Hematopoietic multipotent progenitor cell treated with erythropoietin and hydrocortisone succinate and interleukin-3 and kit ligand, for 15 days (in vitro differentiated cells): ENCODE measurements around the gene NAXE.
"Not testable (repeated sequence)": the region's sequence is repeated elsewhere in the genome, so short reads cannot be mapped to it uniquely, and the experiment has no call there.

Experiments used
- DNase-seq: peaks from one replicate; pipeline ENCODE4 v3.0.0-alpha.2; 2015; ENCODE audit warnings: low spot score

NAXE gene

GRCh38 chr1:156591432-156592157 lies at the start of gene NAXE:
Gene NAXE (plus strand): TSS chr1:156591776. CDS start chr1:156591805, 29 bp downstream.
- peak; percentile 66 for DNase-seq

GRCh38 chr1:156543066-156543465 lies 48.5 kb upstream of the NAXE start:
- no peak for DNase-seq

- no peak for DNase-seq
Measured at GRCh38 chr1:156544592-156545102, 46.9 kb upstream of the NAXE start.

GRCh38 chr1:156546267-156546666 lies 45.3 kb upstream of the NAXE start:
- DNase-seq, result no peak

- DNase-seq, result no peak
Measured at GRCh38 chr1:156547434-156547833, 44.1 kb upstream of the NAXE start.

- no peak for DNase-seq
Measured at GRCh38 chr1:156547982-156548381, 43.6 kb upstream of the NAXE start.

GRCh38 chr1:156549390-156549789 lies 42.2 kb upstream of the NAXE start:
- DNase-seq, result no peak

- no peak for DNase-seq
Measured at GRCh38 chr1:156549831-156550230, 41.7 kb upstream of the NAXE start.

- DNase-seq, result no peak
Measured at GRCh38 chr1:156550346-156550745, 41.2 kb upstream of the NAXE start.

- DNase-seq, result no peak
Measured at GRCh38 chr1:156551066-156551643, 40.4 kb upstream of the NAXE start.

GRCh38 chr1:156551869-156552268 lies 39.7 kb upstream of the NAXE start:
- no peak for DNase-seq

GRCh38 chr1:156552518-156552917 lies 39.1 kb upstream of the NAXE start:
- no peak for DNase-seq

GRCh38 chr1:156552937-156553336 lies 38.6 kb upstream of the NAXE start:
- not testable (repeated sequence) for DNase-seq

- DNase-seq, result no peak
Measured at GRCh38 chr1:156553860-156554485, 37.6 kb upstream of the NAXE start.

- no peak for DNase-seq
Measured at GRCh38 chr1:156554971-156555370, 36.6 kb upstream of the NAXE start.

- DNase-seq, result no peak
Measured at GRCh38 chr1:156555715-156556114, 35.9 kb upstream of the NAXE start.

GRCh38 chr1:156556354-156556753 lies 35.2 kb upstream of the NAXE start:
- no peak for DNase-seq

GRCh38 chr1:156559086-156559796 lies 32.3 kb upstream of the NAXE start:
- DNase-seq, result no peak

GRCh38 chr1:156559797-156560385 lies 31.7 kb upstream of the NAXE start:
- no peak for DNase-seq

- DNase-seq, result no peak
Measured at GRCh38 chr1:156560585-156561163, 30.9 kb upstream of the NAXE start.

- DNase-seq, result no peak
Measured at GRCh38 chr1:156565519-156565918, 26.1 kb upstream of the NAXE start.

- DNase-seq, result no peak
Measured at GRCh38 chr1:156566436-156566835, 25.1 kb upstream of the NAXE start.
